ENCODE results near the gene IFT57. TPM values are rescaled to one million over a fixed set of nuclear protein-coding genes. Genes with fewer than 3 reads are reported as not detected.

Gene IFT57
- total and polyA plus RNA-seq, 9 of the 15 experiments (the other 6 are each of a cell fraction or from before 2014, with no cell fraction given): 1.5 to 20.1 (median 9.9) TPM

GRCh38 chr3:108158251-108158650, 64.0 kb downstream of the IFT57 start:
- no peak overlapping the region for H3K9ac ChIP-seq (ENCODE audit: insufficient read depth in 1 of 2, low read depth in 2 of 2, low read length in 2 of 2)
- no peaks in the 10 kb centered on the region for H4K20me1 ChIP-seq (replicated peaks; ENCODE audit: control insufficient read depth, insufficient read depth, low read length)
- H3K4me2 ChIP-seq (ENCODE audit: insufficient read depth, low read length): no peak overlapping the region
- ChIA-PET POLR2A (no interaction called here), CTCF (ENCODE audit: low intra/inter-chr PET ratio) (no interaction called here)
- intact Hi-C loops (cut with micrococcal nuclease): loop anchor here (10.0 kb wide), 1 partner anchor 167 kb away; no protein-coding TSS in a partner anchor
- H3K4me3 ChIP-seq: no peak overlapping the region
- WGBS (ENCODE audit: insufficient coverage, low coverage, missing lambda C conversion rate): 10% methylated on average over 1 of the region's 1 CpG
- H2AFZ ChIP-seq (ENCODE audit: low read depth, low read length): no peak overlapping the region
- in situ Hi-C loops (cut with MboI): loop anchor here (10.0 kb wide), 1 partner anchor 247 kb away; no protein-coding TSS in a partner anchor
- no peak for FAIRE-seq
- H3K9me1 ChIP-seq (ENCODE audit: control insufficient read depth, insufficient read depth, low read length): no peaks in the 10 kb centered on the region
- ATAC-seq: no peak
- H3K36me3 ChIP-seq (ENCODE audit: control insufficient read depth, insufficient read depth, low read length): no peaks in the 10 kb centered on the region
- no peaks in the 10 kb centered on the region; a peak in 1 of 5 replicates for H3K4me1 ChIP-seq (replicated peaks in 1 of 2; ENCODE audit: control insufficient read depth in 2 of 2, insufficient read depth in 2 of 2, low read length in 2 of 2)
- no peaks in the 10 kb centered on the region for H3K27me3 ChIP-seq (ENCODE audit: control insufficient read depth in 2 of 2, insufficient read depth in 2 of 2, low read length in 2 of 2)
- no peaks in the 10 kb centered on the region for H3K79me2 ChIP-seq (ENCODE audit: control insufficient read depth, insufficient read depth, low read length)
- no peak for DNase-seq (ENCODE audit: extremely low read depth in 1 of 4, low spot score in 3 of 4)
- no peaks in the 10 kb centered on the region for H3K9me3 ChIP-seq (replicated peaks; ENCODE audit: control insufficient read depth, insufficient read depth, low read depth, low read length)
- no TSS peak for BruUV-seq (replicated peaks)
- no peak overlapping the region for H3K27ac ChIP-seq (ENCODE audit: extremely low read depth, low read depth, low read length)
- TF ChIP-seq ZBTB33 (CRISPR knock-in tag; IDR thresholded peaks at IDR 0.05) (no peak), ZNF764 (CRISPR knock-in tag; IDR thresholded peaks at IDR 0.05; ENCODE audit: low read depth) (no peak), PHF8 (IDR thresholded peaks at IDR 0.05; ENCODE audit: borderline replicate concordance, low read length) (no peak), PURB (CRISPR knock-in tag; IDR thresholded peaks at IDR 0.05; ENCODE audit: low read depth) (no peak), SREBF2 (CRISPR knock-in tag; IDR thresholded peaks at IDR 0.05) (no peak), SREBF1 (IDR thresholded peaks at IDR 0.05; ENCODE audit: borderline replicate concordance, low read depth, low read length) (no peak), TGIF2 (CRISPR knock-in tag; IDR thresholded peaks at IDR 0.05) (no peak), ZNF511 (CRISPR knock-in tag; IDR thresholded peaks at IDR 0.05) (no peak), PHF21A (IDR thresholded peaks at IDR 0.05; ENCODE audit: borderline replicate concordance, low read depth) (no peak), HDAC2 (IDR thresholded peaks at IDR 0.05) (no peak), MNT (conservative IDR thresholded peaks at IDR 0.05) (no peak), SMAD3 (CRISPR knock-in tag; conservative IDR thresholded peaks at IDR 0.05) (no peak), HNRNPLL (IDR thresholded peaks at IDR 0.05; ENCODE audit: low read depth, low read length, poor library complexity, severe bottlenecking) (no peak), DEAF1 (CRISPR knock-in tag; IDR thresholded peaks at IDR 0.05) (no peak), SUPT5H (IDR thresholded peaks at IDR 0.05) (no peak)
